HCT116 (cell line): Measurements from ENCODE around the gene GHDC.

Experiments used
- CEBPB ChIP-seq: IDR thresholded peaks from 2 replicates; pipeline ENCODE4 v1.6.1; 2012; ENCODE audit warnings: low read depth
- EGR1 ChIP-seq: IDR thresholded peaks from 2 replicates; pipeline ENCODE4 v1.6.1; 2012; ENCODE audit warnings: low read depth
- EZH2 ChIP-seq: fragments of 200-600 bp; sonication (generic); IDR thresholded peaks from 2 replicates; pipeline ENCODE4 v1.6.1; 2017; ENCODE audit warnings: antibody characterized with exemption, mixed run types
- POLR2A ChIP-seq: IDR thresholded peaks from 2 replicates; pipeline ENCODE4 v1.7.0; 2011; ENCODE audit warnings: borderline replicate concordance; ENCODE audit not compliant: insufficient read depth, insufficient read length; ENCODE audit errors: extremely low read depth
- POLR2AphosphoS5 ChIP-seq: IDR thresholded peaks from 2 replicates; pipeline ENCODE4 v1.6.1; 2011; ENCODE audit warnings: mild to moderate bottlenecking, low read depth, low read length, moderate library complexity
- TF ChIP-seq, protein P1 (sequence below), 3 experiments: fragments of 200-600 bp in 1 of 3; sonication (generic) in 1 of 3; IDR thresholded peaks in 2 of 3; conservative IDR thresholded peaks in 1 of 3; 2 replicates each; pipeline ENCODE4 v1.5.1; 2012 to 2017; ENCODE audit warnings: low read depth in 2 of 3, low read length in 2 of 3, antibody characterized with exemption in 1 of 3, borderline replicate concordance in 1 of 3, control low read depth in 1 of 3, mild to moderate bottlenecking in 1 of 3, mixed read lengths in 1 of 3, mixed run types in 1 of 3, moderate library complexity in 1 of 3; ENCODE audit not compliant: insufficient read depth in 1 of 3
- TF ChIP-seq, protein P2 (sequence below): IDR thresholded peaks from 2 replicates; pipeline ENCODE4 v1.6.1; 2012
- TF ChIP-seq, protein P3 (sequence below): IDR thresholded peaks from 2 replicates; pipeline ENCODE4 v1.6.1; 2012; ENCODE audit warnings: low read depth

DNA sequence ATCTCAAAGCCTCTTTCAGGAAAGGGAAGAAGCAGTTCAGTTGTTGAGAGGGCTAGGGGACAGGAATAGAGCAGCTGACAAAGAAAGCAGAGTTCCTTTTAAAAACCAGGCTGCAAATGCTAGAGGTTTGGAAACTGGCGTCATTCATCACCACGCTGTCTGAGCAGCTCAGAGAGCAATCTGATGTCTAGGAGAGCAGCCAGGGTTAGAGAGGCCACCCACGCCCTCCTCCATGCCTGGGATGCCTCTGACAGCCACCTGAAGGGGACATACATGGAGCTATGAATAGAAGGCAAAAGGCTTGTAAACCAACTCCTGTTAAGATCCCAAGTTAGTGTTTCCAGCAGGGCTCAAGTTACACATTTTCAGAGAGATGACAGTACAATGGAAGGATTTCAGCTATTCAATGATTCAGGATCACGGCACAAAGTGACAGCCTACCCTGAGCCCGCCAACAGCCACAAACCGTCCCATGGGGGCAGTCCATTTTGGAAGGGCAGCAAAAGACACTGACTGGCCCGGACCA, 51.9 kb downstream of the GHDC start:
- TF ChIP-seq, protein P1, sequence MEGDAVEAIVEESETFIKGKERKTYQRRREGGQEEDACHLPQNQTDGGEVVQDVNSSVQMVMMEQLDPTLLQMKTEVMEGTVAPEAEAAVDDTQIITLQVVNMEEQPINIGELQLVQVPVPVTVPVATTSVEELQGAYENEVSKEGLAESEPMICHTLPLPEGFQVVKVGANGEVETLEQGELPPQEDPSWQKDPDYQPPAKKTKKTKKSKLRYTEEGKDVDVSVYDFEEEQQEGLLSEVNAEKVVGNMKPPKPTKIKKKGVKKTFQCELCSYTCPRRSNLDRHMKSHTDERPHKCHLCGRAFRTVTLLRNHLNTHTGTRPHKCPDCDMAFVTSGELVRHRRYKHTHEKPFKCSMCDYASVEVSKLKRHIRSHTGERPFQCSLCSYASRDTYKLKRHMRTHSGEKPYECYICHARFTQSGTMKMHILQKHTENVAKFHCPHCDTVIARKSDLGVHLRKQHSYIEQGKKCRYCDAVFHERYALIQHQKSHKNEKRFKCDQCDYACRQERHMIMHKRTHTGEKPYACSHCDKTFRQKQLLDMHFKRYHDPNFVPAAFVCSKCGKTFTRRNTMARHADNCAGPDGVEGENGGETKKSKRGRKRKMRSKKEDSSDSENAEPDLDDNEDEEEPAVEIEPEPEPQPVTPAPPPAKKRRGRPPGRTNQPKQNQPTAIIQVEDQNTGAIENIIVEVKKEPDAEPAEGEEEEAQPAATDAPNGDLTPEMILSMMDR (IDR thresholded peaks at IDR 0.05 in 2 of 3, conservative IDR thresholded peaks at IDR 0.05 in 1 of 3; ENCODE audit: borderline replicate concordance in 1 of 3, insufficient read depth in 1 of 3, low read depth in 2 of 3, low read length in 2 of 3) = no peak
- TF ChIP-seq EZH2 (no peak), CEBPB (no peak), POLR2AphosphoS5 (no peak), POLR2A (no peak), EGR1 (no peak)
- TF ChIP-seq, protein P2, sequence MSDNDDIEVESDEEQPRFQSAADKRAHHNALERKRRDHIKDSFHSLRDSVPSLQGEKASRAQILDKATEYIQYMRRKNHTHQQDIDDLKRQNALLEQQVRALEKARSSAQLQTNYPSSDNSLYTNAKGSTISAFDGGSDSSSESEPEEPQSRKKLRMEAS = no peak
- TF ChIP-seq, protein P3, sequence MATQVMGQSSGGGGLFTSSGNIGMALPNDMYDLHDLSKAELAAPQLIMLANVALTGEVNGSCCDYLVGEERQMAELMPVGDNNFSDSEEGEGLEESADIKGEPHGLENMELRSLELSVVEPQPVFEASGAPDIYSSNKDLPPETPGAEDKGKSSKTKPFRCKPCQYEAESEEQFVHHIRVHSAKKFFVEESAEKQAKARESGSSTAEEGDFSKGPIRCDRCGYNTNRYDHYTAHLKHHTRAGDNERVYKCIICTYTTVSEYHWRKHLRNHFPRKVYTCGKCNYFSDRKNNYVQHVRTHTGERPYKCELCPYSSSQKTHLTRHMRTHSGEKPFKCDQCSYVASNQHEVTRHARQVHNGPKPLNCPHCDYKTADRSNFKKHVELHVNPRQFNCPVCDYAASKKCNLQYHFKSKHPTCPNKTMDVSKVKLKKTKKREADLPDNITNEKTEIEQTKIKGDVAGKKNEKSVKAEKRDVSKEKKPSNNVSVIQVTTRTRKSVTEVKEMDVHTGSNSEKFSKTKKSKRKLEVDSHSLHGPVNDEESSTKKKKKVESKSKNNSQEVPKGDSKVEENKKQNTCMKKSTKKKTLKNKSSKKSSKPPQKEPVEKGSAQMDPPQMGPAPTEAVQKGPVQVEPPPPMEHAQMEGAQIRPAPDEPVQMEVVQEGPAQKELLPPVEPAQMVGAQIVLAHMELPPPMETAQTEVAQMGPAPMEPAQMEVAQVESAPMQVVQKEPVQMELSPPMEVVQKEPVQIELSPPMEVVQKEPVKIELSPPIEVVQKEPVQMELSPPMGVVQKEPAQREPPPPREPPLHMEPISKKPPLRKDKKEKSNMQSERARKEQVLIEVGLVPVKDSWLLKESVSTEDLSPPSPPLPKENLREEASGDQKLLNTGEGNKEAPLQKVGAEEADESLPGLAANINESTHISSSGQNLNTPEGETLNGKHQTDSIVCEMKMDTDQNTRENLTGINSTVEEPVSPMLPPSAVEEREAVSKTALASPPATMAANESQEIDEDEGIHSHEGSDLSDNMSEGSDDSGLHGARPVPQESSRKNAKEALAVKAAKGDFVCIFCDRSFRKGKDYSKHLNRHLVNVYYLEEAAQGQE = no peak
